Activated CD4-positive, alpha-beta T cell treated with anti-CD3 and anti-CD28 coated beads, Interleukin-2, amount 50 U/mL, for 1 hour (primary cell): ENCODE results near the gene RPUSD4.

ENCODE experiments used
- DNase-seq: peaks from one replicate; pipeline ENCODE4 v3.0.0-alpha.2; 2020

RPUSD4 gene

GRCh38 chr11:126176853-126177470, 34.5 kb downstream of the RPUSD4 start:
- no peak for DNase-seq

- no peak for DNase-seq
Observed at GRCh38 chr11:126175393-126175792, 36.1 kb downstream of the RPUSD4 start.

- DNase-seq = no peak
Observed at GRCh38 chr11:126174816-126175215, 36.6 kb downstream of the RPUSD4 start.

GRCh38 chr11:126173257-126173656, 38.2 kb downstream of the RPUSD4 start:
- no peak for DNase-seq

GRCh38 chr11:126172596-126173038, 38.8 kb downstream of the RPUSD4 start:
- DNase-seq = no peak

- DNase-seq = no peak
Observed at GRCh38 chr11:126169291-126169690, 42.2 kb downstream of the RPUSD4 start.

- no peak for DNase-seq
Observed at GRCh38 chr11:126167488-126167887, 44.0 kb downstream of the RPUSD4 start.

- no peak for DNase-seq
Observed at GRCh38 chr11:126166413-126166812, 45.0 kb downstream of the RPUSD4 start.

- DNase-seq = no peak
Observed at GRCh38 chr11:126165757-126166156, 45.7 kb downstream of the RPUSD4 start.

GRCh38 chr11:126165311-126165720, 46.1 kb downstream of the RPUSD4 start:
- no peak for DNase-seq

- DNase-seq = no peak
Observed at GRCh38 chr11:126164781-126165180, 46.7 kb downstream of the RPUSD4 start.

- no peak for DNase-seq
Observed at GRCh38 chr11:126163779-126164178, 47.7 kb downstream of the RPUSD4 start.

- no peak for DNase-seq
Observed at GRCh38 chr11:126163074-126163700, 48.3 kb downstream of the RPUSD4 start.

- no peak for DNase-seq
Observed at GRCh38 chr11:126162306-126163030, 49.0 kb downstream of the RPUSD4 start.

GRCh38 chr11:126161023-126161391, 50.4 kb downstream of the RPUSD4 start:
- no peak for DNase-seq

GRCh38 chr11:126160345-126161022, 51.0 kb downstream of the RPUSD4 start:
- no peak for DNase-seq

GRCh38 chr11:126159719-126160344, 51.6 kb downstream of the RPUSD4 start:
- no peak for DNase-seq

GRCh38 chr11:126158054-126158791, 53.2 kb downstream of the RPUSD4 start:
- DNase-seq = no peak

GRCh38 chr11:126157326-126158030, 54.0 kb downstream of the RPUSD4 start:
- no peak for DNase-seq

- no peak for DNase-seq
Observed at GRCh38 chr11:126156814-126157213, 54.6 kb downstream of the RPUSD4 start.

GRCh38 chr11:126155402-126156187, 55.9 kb downstream of the RPUSD4 start:
- no peak for DNase-seq
